Measurements from ENCODE around the gene CSRNP2. TPM values are rescaled to one million over a fixed set of nuclear protein-coding genes. Genes with fewer than 3 reads are reported as not detected.
"Not testable (repeated sequence)": the region's sequence is repeated elsewhere in the genome, so short reads cannot be mapped to it uniquely, and the experiment has no call there.

Gene CSRNP2
- total and polyA plus RNA-seq, 2 experiments from 2014 or later: 23.2 to 30.5 TPM

- peaks cover 10% of the 10 kb centered on the region for H4K20me1 ChIP-seq (ENCODE audit: insufficient read depth, poor library complexity, severe bottlenecking)
- H3K36me3 ChIP-seq (replicated peaks; ENCODE audit: insufficient read depth, low read depth): no peaks in the 10 kb centered on the region
- H3K4me3 ChIP-seq: no peak overlapping the region
- peaks cover 25% of the 10 kb centered on the region for H3K4me1 ChIP-seq (ENCODE audit: insufficient read depth)
- no peaks in the 10 kb centered on the region for H3K9me3 ChIP-seq (ENCODE audit: low read depth)
- H3K79me2 ChIP-seq: peaks cover 94% of the 10 kb centered on the region
- WGBS (ENCODE audit: low lambda C conversion rate, missing lambda C conversion rate): 94% methylated on average over 7 of the region's 7 CpGs
- H3K9me2 ChIP-seq (replicated peaks; ENCODE audit: insufficient read depth): no peaks in the 10 kb centered on the region
- TF ChIP-seq EZH2phosphoT487 (IDR thresholded peaks at IDR 0.05; ENCODE audit: low read depth, severe bottlenecking, unreplicated experiment) (no peak), CTCF (IDR thresholded peaks at IDR 0.05; ENCODE audit: poor library complexity) (no peak), EZH2 (IDR thresholded peaks at IDR 0.05; ENCODE audit: borderline replicate concordance) (no peak)
- no peak overlapping the region for H2AFZ ChIP-seq
- H3K27ac ChIP-seq: no peak overlapping the region
- no peaks in the 10 kb centered on the region for H3K27me3 ChIP-seq
- H3K4me2 ChIP-seq: no peak overlapping the region
- no peak for DNase-seq (ENCODE audit: low spot score)
Observed at GRCh38 chr12:51020448-51021182, 62.8 kb downstream of the CSRNP2 start.

DNA sequence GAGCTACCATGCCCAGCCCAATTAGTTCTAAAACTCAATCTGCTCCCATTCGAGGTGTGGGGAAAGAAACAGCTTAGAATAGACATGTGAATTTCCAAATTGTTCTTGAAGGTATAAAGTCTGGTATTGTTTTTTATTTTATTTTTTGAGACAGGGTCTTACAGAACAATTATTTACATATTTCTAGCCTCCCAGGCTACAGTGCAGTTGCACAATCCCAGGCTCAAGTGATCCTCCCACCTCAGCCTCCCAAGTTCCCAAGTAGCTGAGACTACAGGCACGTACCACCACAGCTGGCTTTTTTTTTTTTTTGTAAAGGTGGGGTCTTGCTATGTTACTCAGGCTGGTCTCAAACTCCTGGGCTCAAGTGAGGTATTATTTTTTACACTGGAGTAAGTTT lies 63.5 kb downstream of the CSRNP2 start:
- Histone ChIP-seq H3K4me2 (no peak overlapping the region), H3K9me2 (replicated peaks; ENCODE audit: insufficient read depth) (no peaks in the 10 kb centered on the region), H3K36me3 (replicated peaks; ENCODE audit: insufficient read depth, low read depth) (no peaks in the 10 kb centered on the region), H3K27me3 (no peaks in the 10 kb centered on the region), H3K79me2 (peaks cover 95% of the 10 kb centered on the region), H3K9me3 (ENCODE audit: low read depth) (no peaks in the 10 kb centered on the region), H3K27ac (no peak overlapping the region), H4K20me1 (ENCODE audit: insufficient read depth, poor library complexity, severe bottlenecking) (peaks cover 10% of the 10 kb centered on the region), H3K4me3 (no peak overlapping the region), H3K4me1 (ENCODE audit: insufficient read depth) (peaks cover 25% of the 10 kb centered on the region), H2AFZ (no peak overlapping the region)
- no peak for DNase-seq (ENCODE audit: low spot score)
- TF ChIP-seq EZH2 (IDR thresholded peaks at IDR 0.05; ENCODE audit: borderline replicate concordance): no peak
- WGBS (ENCODE audit: low lambda C conversion rate, missing lambda C conversion rate): 86% methylated on average over 2 of the region's 2 CpGs

- Histone ChIP-seq H3K27ac (no peak overlapping the region), H3K4me3 (no peak overlapping the region), H3K79me2 (peaks cover 99% of the 10 kb centered on the region), H3K9me3 (ENCODE audit: low read depth) (no peaks in the 10 kb centered on the region), H3K36me3 (replicated peaks; ENCODE audit: insufficient read depth, low read depth) (no peaks in the 10 kb centered on the region), H2AFZ (no peak overlapping the region), H3K4me1 (ENCODE audit: insufficient read depth) (peaks cover 21% of the 10 kb centered on the region), H4K20me1 (ENCODE audit: insufficient read depth, poor library complexity, severe bottlenecking) (peaks cover 10% of the 10 kb centered on the region), H3K27me3 (no peaks in the 10 kb centered on the region), H3K4me2 (no peak overlapping the region), H3K9me2 (replicated peaks; ENCODE audit: insufficient read depth) (no peaks in the 10 kb centered on the region)
- no peak for DNase-seq (ENCODE audit: low spot score)
- no peak for TF ChIP-seq EZH2phosphoT487 (IDR thresholded peaks at IDR 0.05; ENCODE audit: low read depth, severe bottlenecking, unreplicated experiment)
- TF ChIP-seq EZH2 (IDR thresholded peaks at IDR 0.05; ENCODE audit: borderline replicate concordance): no peak
- TF ChIP-seq CTCF (IDR thresholded peaks at IDR 0.05; ENCODE audit: poor library complexity): no peak
- 94% methylated on average over 2 of the region's 2 CpGs for WGBS (ENCODE audit: low lambda C conversion rate, missing lambda C conversion rate)
Observed at GRCh38 chr12:51018956-51019355, 64.4 kb downstream of the CSRNP2 start.

DNA sequence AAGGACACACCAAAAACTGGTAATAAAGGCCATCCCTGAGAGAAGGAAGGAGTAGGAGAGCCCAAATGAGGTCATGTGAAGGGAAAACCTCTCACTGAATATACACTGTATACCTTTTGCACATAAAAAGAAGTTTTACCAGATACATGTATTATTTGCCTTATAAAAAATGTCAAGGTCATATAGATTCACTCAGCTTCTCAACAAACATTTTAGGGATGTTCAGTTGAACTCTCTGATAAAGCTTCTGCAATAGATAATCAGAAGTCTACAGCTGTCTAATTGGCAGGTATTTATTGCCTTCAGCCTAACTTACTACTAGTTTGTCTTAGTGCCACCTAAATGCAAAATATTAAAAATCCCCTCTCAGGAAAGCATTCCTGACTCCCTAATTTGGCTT lies 65.9 kb downstream of the CSRNP2 start:
- H3K9me2 ChIP-seq (replicated peaks; ENCODE audit: insufficient read depth): no peaks in the 10 kb centered on the region
- H3K79me2 ChIP-seq: peaks cover 99% of the 10 kb centered on the region
- H3K36me3 ChIP-seq (replicated peaks; ENCODE audit: insufficient read depth, low read depth): no peaks in the 10 kb centered on the region
- H2AFZ ChIP-seq: no peak overlapping the region
- H3K4me3 ChIP-seq: no peak overlapping the region
- H3K27me3 ChIP-seq: no peaks in the 10 kb centered on the region
- no peaks in the 10 kb centered on the region for H3K9me3 ChIP-seq (ENCODE audit: low read depth)
- H3K27ac ChIP-seq: no peak overlapping the region
- peaks cover 8% of the 10 kb centered on the region for H3K4me1 ChIP-seq (ENCODE audit: insufficient read depth)
- H4K20me1 ChIP-seq (ENCODE audit: insufficient read depth, poor library complexity, severe bottlenecking): peaks cover 16% of the 10 kb centered on the region
- no peak overlapping the region for H3K4me2 ChIP-seq
- no peak for DNase-seq (ENCODE audit: low spot score)
- no peak for TF ChIP-seq CTCF (IDR thresholded peaks at IDR 0.05; ENCODE audit: poor library complexity)
- no peak for TF ChIP-seq EZH2phosphoT487 (IDR thresholded peaks at IDR 0.05; ENCODE audit: low read depth, severe bottlenecking, unreplicated experiment)
- TF ChIP-seq EZH2 (IDR thresholded peaks at IDR 0.05; ENCODE audit: borderline replicate concordance): no peak

- not testable (repeated sequence) for H3K9me3 ChIP-seq (ENCODE audit: low read depth)
Observed at GRCh38 chr12:51014467-51014866, 68.9 kb downstream of the CSRNP2 start.

More at GRCh38 chr12:51014467-51014866, 68.9 kb downstream of the CSRNP2 start:
- H3K4me2 ChIP-seq; H3K27ac ChIP-seq; H3K9me2 ChIP-seq (replicated peaks; ENCODE audit: insufficient read depth); DNase-seq (ENCODE audit: low spot score); H3K4me3 ChIP-seq; H2AFZ ChIP-seq; H3K4me1 ChIP-seq (ENCODE audit: insufficient read depth); H3K27me3 ChIP-seq; H3K36me3 ChIP-seq (replicated peaks; ENCODE audit: insufficient read depth, low read depth): not testable (repeated sequence)
- peaks cover 97% of the 10 kb centered on the region for H3K79me2 ChIP-seq
- H4K20me1 ChIP-seq (ENCODE audit: insufficient read depth, poor library complexity, severe bottlenecking): peaks cover 17% of the 10 kb centered on the region
- 81% methylated on average over 9 of the region's 9 CpGs for WGBS (ENCODE audit: low lambda C conversion rate, missing lambda C conversion rate)

All from hepatocyte (in vitro differentiated cells).